GM21526 (cell line): ENCODE data around the gene EDAR.

ENCODE experiments used
- ATAC-seq: cut with Tn5 transposase; IDR thresholded peaks from one replicate; pipeline ENCODE4 v1.9.1; 2021; ENCODE audit warnings: moderate library complexity; ENCODE audit not compliant: unreplicated experiment, low FRiP score

EDAR gene

GRCh38 chr2:108988796-108989713 is at the start of gene EDAR:
EDAR (minus strand) TSS chr2:108989220; CDS start chr2:108931014, 58,206 bp downstream.
- ATAC-seq, result no peak

- no peak for ATAC-seq
Measured at GRCh38 chr2:109033171-109033570, 44.2 kb upstream of the EDAR start.

- ATAC-seq, result no peak
Measured at GRCh38 chr2:109032229-109032820, 43.3 kb upstream of the EDAR start.

GRCh38 chr2:109031476-109032228 is 42.6 kb upstream of the EDAR start:
- ATAC-seq, result no peak

GRCh38 chr2:109030870-109031475 is 42.0 kb upstream of the EDAR start:
- no peak for ATAC-seq

GRCh38 chr2:109029490-109030201 is 40.6 kb upstream of the EDAR start:
- ATAC-seq, result no peak

- no peak for ATAC-seq
Measured at GRCh38 chr2:109028738-109029489, 39.9 kb upstream of the EDAR start.

GRCh38 chr2:109028277-109028676 is 39.3 kb upstream of the EDAR start:
- ATAC-seq, result no peak

GRCh38 chr2:109027702-109028101 is 38.7 kb upstream of the EDAR start:
- no peak for ATAC-seq

GRCh38 chr2:109024477-109024876 is 35.5 kb upstream of the EDAR start:
- ATAC-seq, result no peak

- ATAC-seq, result no peak
Measured at GRCh38 chr2:109021895-109022300, 32.9 kb upstream of the EDAR start.

GRCh38 chr2:109020217-109020637 is 31.2 kb upstream of the EDAR start:
- no peak for ATAC-seq

GRCh38 chr2:109018452-109018851 is 29.4 kb upstream of the EDAR start:
- ATAC-seq, result no peak

GRCh38 chr2:109017017-109017416 is 28.0 kb upstream of the EDAR start:
- no peak for ATAC-seq

GRCh38 chr2:109016376-109016775 is 27.4 kb upstream of the EDAR start:
- ATAC-seq, result no peak

- no peak for ATAC-seq
Measured at GRCh38 chr2:109014476-109014875, 25.5 kb upstream of the EDAR start.

- no peak for ATAC-seq
Measured at GRCh38 chr2:109013051-109013450, 24.0 kb upstream of the EDAR start.

- ATAC-seq, result no peak
Measured at GRCh38 chr2:109009920-109010610, 21.0 kb upstream of the EDAR start.

GRCh38 chr2:109006971-109007370 is 18.0 kb upstream of the EDAR start:
- ATAC-seq, result no peak
